ENCODE measurements around the gene NCKAP1.

NCKAP1 gene

DNA sequence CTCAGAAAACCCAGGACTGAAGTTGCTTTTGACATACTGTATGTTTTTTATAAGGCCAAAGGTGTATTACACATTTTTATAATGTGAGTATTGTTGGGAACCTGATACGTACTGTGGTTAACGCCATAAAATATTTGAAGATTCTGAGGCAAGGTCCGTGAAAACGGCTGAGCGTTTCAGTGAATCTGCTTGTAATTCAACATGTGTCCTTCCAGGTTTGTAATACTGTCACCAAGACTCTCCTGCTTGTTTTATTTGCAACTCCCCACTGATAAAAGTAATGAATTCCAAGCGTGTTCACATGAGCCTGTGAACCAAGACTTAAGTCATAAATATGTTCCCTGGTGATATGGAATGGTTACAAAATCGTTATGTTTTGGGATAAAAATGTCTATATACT, 148.0 kb downstream of the NCKAP1 start:
- no peak overlapping the region for H3K9ac ChIP-seq (ENCODE audit: low read depth, low read length)
- H3K4me1 ChIP-seq (ENCODE audit: insufficient read depth, low read length), result no peaks in the 10 kb centered on the region
- TF ChIP-seq EZH2 (IDR thresholded peaks at IDR 0.05; ENCODE audit: borderline replicate concordance, low read depth, low read length, severe bottlenecking), result no peak
- TF ChIP-seq, protein P1, sequence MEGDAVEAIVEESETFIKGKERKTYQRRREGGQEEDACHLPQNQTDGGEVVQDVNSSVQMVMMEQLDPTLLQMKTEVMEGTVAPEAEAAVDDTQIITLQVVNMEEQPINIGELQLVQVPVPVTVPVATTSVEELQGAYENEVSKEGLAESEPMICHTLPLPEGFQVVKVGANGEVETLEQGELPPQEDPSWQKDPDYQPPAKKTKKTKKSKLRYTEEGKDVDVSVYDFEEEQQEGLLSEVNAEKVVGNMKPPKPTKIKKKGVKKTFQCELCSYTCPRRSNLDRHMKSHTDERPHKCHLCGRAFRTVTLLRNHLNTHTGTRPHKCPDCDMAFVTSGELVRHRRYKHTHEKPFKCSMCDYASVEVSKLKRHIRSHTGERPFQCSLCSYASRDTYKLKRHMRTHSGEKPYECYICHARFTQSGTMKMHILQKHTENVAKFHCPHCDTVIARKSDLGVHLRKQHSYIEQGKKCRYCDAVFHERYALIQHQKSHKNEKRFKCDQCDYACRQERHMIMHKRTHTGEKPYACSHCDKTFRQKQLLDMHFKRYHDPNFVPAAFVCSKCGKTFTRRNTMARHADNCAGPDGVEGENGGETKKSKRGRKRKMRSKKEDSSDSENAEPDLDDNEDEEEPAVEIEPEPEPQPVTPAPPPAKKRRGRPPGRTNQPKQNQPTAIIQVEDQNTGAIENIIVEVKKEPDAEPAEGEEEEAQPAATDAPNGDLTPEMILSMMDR (IDR thresholded peaks at IDR 0.05; ENCODE audit: borderline replicate concordance, extremely low read depth, low read length, poor library complexity, severe bottlenecking), result no peak
- no peaks in the 10 kb centered on the region for H4K20me1 ChIP-seq (ENCODE audit: insufficient read depth, low read length)
- ATAC-seq (ENCODE audit: insufficient read depth, low read depth) (no peak), DNase-seq (no peak)
- no peaks in the 10 kb centered on the region for H3K9me3 ChIP-seq (ENCODE audit: insufficient read depth, low read length, severe bottlenecking)
- H3K27me3 ChIP-seq (ENCODE audit: insufficient read depth, low read length, poor library complexity), result no peaks in the 10 kb centered on the region
- H3K79me2 ChIP-seq (ENCODE audit: insufficient read depth, low read length), result no peaks in the 10 kb centered on the region
- H3K27ac ChIP-seq (ENCODE audit: low read length), result no peak overlapping the region
- no peaks in the 10 kb centered on the region for H3K36me3 ChIP-seq (ENCODE audit: insufficient read depth, low read length)
- H3K4me2 ChIP-seq (ENCODE audit: insufficient read depth, low read length), result no peak overlapping the region
- H3K4me3 ChIP-seq (ENCODE audit: low read depth in 1 of 2, low read length in 2 of 2), result no peak overlapping the region
- no peak overlapping the region for H2AFZ ChIP-seq (ENCODE audit: low read depth, low read length)

GRCh38 chr2:182887753-182888415, 150.4 kb downstream of the NCKAP1 start:
- no peaks in the 10 kb centered on the region for H4K20me1 ChIP-seq (ENCODE audit: insufficient read depth, low read length)
- no peaks in the 10 kb centered on the region for H3K79me2 ChIP-seq (ENCODE audit: insufficient read depth, low read length)
- H3K27ac ChIP-seq (ENCODE audit: low read length), result no peak overlapping the region
- H2AFZ ChIP-seq (ENCODE audit: low read depth, low read length), result no peak overlapping the region
- no peak for ATAC-seq (ENCODE audit: insufficient read depth, low read depth)
- H3K9ac ChIP-seq (ENCODE audit: low read depth, low read length), result no peak overlapping the region
- no peaks in the 10 kb centered on the region for H3K36me3 ChIP-seq (ENCODE audit: insufficient read depth, low read length)
- no peak overlapping the region for H3K4me2 ChIP-seq (ENCODE audit: insufficient read depth, low read length)
- no peaks in the 10 kb centered on the region for H3K27me3 ChIP-seq (ENCODE audit: insufficient read depth, low read length, poor library complexity)
- H3K4me1 ChIP-seq (ENCODE audit: insufficient read depth, low read length), result no peaks in the 10 kb centered on the region
- H3K4me3 ChIP-seq (ENCODE audit: low read depth in 1 of 2, low read length in 2 of 2), result no peak overlapping the region
- no peak for DNase-seq
- no peaks in the 10 kb centered on the region for H3K9me3 ChIP-seq (ENCODE audit: insufficient read depth, low read length, severe bottlenecking)
- TF ChIP-seq EZH2 (IDR thresholded peaks at IDR 0.05; ENCODE audit: borderline replicate concordance, low read depth, low read length, severe bottlenecking), result no peak
- TF ChIP-seq, protein P1 (IDR thresholded peaks at IDR 0.05; ENCODE audit: borderline replicate concordance, extremely low read depth, low read length, poor library complexity, severe bottlenecking), result no peak

- no peak overlapping the region for H3K27ac ChIP-seq (ENCODE audit: low read length)
- no peaks in the 10 kb centered on the region for H4K20me1 ChIP-seq (ENCODE audit: insufficient read depth, low read length)
- H3K9ac ChIP-seq (ENCODE audit: low read depth, low read length), result no peak overlapping the region
- H3K4me2 ChIP-seq (ENCODE audit: insufficient read depth, low read length), result no peak overlapping the region
- H3K9me3 ChIP-seq (ENCODE audit: insufficient read depth, low read length, severe bottlenecking), result no peaks in the 10 kb centered on the region
- H2AFZ ChIP-seq (ENCODE audit: low read depth, low read length), result no peak overlapping the region
- no peak overlapping the region for H3K4me3 ChIP-seq (ENCODE audit: low read depth in 1 of 2, low read length in 2 of 2)
- TF ChIP-seq, protein P1 (IDR thresholded peaks at IDR 0.05; ENCODE audit: borderline replicate concordance, extremely low read depth, low read length, poor library complexity, severe bottlenecking), result no peak
- TF ChIP-seq EZH2 (IDR thresholded peaks at IDR 0.05; ENCODE audit: borderline replicate concordance, low read depth, low read length, severe bottlenecking), result no peak
- H3K79me2 ChIP-seq (ENCODE audit: insufficient read depth, low read length), result no peaks in the 10 kb centered on the region
- H3K27me3 ChIP-seq (ENCODE audit: insufficient read depth, low read length, poor library complexity), result no peaks in the 10 kb centered on the region
- no peaks in the 10 kb centered on the region for H3K36me3 ChIP-seq (ENCODE audit: insufficient read depth, low read length)
- H3K4me1 ChIP-seq (ENCODE audit: insufficient read depth, low read length), result no peaks in the 10 kb centered on the region
- DNase-seq, result no peak
- no peak for ATAC-seq (ENCODE audit: insufficient read depth, low read depth)
These were observed 151.2 kb downstream of the NCKAP1 start for GRCh38 chr2:182887093-182887492.
